Stimulated activated naive CD8-positive, alpha-beta T cell treated with anti-CD3 and anti-CD28 coated beads, Interleukin-15, Interleukin-2, amounts not matched to agents 100 U/mL and 50 U/mL, for 24 hours (primary cell): Measurements from ENCODE around the gene CUTA.

Source experiments
- ATAC-seq: fragments of 150-1000 bp; cut with Tn5 transposase; one replicate; pipeline ENCODE4 v1.10.0; 2021
- DNase-seq: peaks from one replicate; pipeline ENCODE4 v3.0.0; 2021

CUTA gene

DNA sequence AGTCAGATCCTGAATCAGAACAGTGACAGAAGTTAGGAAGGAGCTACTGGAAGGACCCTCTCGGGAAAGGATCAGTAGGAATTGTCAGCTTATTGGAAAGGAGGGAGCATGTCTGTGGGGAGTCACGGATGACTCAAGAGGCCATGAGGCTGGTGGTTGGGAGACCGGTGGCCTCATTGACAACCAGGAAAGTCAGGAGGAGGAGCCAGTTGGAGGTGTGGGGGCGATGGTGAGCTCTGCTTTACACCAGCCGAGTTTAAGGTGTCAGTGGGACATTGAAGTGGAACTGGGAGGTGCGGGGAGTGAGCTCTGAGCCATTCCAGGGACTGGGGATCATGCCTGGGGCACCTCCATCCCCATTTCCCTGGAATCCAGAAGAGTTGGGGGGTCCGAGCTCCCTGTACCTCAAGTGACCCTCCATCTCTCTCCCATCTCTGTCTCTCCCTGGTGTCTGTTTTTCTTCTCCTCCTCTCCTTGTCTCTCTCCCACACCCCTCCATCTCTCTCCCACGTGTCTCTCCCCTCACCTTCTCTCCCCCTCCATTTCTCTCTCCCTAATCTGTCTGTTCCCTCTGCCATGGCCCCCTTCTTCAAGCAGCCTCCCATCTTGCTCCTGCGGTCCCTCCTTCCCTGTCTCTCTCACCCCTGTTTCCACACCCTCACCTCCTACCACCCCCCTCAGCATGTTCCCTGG is 22.2 kb upstream of the CUTA start:
- DNase-seq (no peak), ATAC-seq (no peak)

DNA sequence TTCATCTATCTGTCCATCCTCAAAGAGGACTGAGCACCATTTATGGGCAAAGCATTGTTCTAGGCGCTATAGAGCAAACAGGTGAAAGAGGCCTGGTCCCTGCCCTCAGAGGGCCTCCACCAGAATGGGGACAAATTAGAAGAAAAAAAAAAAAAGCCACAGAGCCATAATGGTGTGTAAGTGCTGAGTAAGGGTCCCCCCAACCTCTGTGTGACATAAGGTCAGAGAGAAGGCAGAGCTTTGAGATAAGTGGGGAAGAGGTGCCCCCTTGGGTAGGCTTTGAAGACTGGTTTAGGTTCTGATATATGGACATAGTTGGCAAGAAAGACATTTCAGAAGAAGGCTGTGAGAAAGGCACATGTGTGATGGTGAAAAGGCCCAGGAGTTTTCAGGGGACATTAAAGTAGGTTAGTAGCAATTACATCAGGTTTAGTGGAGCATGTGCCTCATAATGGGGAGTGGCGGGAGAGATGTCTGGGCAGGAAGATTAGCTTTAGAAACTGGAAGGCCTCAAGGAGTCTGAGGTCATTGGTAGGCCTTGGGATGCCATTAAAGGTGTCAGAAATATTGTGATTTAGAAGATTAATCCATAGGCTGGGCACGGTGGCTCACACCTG is 21.2 kb upstream of the CUTA start:
- DNase-seq: no peak
- no peak for ATAC-seq

DNA sequence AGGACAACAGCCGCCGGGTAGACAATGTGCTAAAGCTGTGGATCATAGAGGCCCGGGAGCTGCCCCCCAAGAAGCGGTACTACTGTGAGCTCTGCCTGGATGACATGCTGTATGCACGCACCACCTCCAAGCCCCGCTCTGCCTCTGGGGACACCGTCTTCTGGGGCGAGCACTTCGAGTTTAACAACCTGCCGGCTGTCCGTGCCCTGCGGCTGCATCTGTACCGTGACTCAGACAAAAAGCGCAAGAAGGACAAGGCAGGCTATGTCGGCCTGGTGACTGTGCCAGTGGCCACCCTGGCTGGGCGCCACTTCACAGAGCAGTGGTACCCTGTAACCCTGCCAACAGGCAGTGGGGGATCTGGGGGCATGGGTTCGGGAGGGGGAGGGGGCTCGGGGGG is 19.8 kb upstream of the CUTA start:
- ATAC-seq (no peak), DNase-seq (no peak)

DNA sequence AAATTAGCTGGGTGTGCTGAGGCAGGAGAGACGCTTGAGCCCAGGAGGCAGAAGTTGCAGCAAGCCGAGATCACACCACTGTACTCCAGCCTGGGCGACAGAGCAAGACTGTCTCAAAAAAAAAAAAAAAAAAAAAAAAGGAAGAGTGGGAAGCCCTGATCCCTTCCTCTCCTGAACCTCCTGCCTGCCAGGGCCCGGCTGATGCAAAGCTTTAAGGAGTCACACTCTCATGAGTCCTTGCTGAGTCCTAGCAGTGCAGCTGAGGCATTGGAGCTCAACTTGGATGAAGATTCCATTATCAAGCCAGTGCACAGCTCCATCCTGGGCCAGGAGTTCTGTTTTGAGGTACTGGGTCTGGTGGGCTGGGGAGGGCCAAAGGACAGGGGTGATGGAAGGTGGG is 17.1 kb upstream of the CUTA start:
- no peak for DNase-seq
- no peak for ATAC-seq

DNA sequence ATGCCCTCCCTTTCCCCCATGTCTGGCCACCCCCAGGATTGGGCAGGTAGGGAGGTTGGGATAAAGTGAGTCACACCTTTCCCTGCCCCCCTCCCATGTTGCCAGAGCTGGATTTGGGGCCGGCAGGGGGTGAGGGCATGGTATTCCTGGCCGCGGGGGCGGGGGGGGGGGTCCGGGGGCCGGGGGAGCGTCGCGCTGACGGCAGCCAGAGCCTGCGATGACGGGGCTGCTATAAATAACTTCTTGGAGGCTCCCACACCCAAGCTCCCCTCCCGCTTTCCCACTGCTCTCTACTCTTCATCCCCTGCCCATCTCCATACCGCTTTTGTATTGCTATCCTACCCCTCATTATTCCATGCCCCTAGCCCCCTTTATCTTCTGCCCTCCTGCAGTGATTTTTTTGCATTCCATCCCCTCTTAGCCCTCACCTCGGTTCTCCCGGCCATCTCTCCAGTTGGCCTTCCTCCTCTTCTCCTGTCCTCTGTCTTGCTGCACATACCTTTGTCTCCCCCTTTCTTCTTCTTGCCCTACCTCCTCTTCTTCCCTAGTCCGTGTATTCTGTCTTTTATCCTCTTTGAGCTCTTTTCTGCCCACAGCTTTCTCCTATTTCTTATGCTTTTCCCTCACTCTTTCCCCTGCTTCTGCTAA is 15.8 kb upstream of the CUTA start:
- no peak for ATAC-seq
- DNase-seq: no peak

DNA sequence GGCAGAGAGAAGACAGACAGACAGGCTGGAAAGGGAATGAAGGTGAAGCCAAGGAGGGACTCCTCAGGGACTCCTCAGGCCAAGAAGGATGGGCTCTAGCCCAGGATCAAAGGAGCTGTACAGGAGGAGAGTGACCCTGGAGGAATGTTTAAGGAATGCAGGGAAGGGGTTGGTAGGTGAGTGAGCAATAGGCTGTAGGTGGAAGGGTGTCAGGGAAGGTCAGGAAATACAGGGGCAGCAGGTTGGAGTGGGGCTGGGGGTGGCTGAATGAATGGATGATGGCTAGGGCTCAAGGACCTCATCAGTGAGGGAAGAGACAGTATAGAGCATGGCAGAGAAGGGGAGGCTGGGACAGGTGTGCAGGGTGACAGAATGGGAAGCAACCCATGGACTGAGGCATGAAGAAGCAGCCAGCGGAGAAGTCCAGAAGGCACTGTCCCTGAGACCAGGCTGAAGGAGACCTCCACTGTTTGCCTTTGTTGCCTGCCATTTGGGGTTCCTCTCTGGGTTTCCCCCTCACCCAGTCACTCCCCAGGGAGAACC is 15.2 kb upstream of the CUTA start:
- no peak for DNase-seq
- ATAC-seq: no peak

DNA sequence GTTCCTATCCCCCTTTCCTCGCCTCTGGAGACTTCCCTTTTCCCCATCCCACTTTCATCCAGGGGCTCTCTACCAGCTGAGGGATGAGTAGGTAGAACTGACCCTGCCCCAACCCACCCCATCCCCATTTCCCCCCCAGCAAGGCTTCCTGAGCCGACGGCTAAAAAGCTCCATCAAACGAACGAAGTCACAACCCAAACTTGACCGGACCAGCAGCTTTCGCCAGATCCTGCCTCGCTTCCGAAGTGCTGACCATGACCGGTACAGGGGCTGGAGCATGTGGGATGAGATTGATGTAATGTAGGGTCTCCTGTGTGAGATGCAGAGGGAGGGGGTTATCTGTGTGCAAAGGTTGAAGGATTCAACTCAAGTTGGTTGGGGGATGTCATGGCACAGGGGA is 14.6 kb upstream of the CUTA start:
- ATAC-seq: no peak

DNA sequence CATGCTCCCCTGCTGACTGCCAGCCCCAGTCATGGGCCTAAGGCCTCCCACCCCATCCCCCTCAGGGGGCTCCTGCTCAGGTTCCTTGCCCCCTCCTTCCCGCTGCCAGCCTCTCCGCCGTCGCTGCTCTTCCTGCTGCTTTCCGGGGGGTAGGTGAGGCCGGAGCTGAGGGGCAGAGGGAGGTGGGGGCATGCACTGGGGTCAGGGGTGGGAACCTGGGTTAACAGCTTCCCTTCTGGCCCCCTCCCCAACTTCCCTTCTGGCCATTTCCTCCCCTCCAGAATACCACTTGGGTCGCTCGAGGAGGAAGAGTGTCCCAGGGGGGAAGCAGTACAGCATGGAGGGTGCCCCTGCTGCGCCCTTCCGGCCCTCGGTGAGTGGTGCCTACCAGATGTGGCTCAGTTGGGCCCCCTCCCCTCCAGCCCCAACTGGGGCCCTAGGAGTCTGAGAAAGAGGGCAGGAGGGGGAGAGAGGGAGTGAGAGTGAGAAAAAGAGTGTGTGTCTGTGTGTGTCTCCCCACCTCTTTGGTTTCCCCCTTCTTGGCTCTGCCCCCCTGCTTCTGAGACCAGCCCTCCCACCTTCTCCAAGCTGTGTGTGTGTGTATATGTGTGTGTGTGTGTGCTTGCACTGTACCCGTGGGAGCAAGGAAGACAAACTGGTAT is 14.1 kb upstream of the CUTA start:
- no peak for ATAC-seq
- no peak for DNase-seq

More for the DNA sequence above, 14.6 kb upstream of the CUTA start:
- no peak for DNase-seq

DNA sequence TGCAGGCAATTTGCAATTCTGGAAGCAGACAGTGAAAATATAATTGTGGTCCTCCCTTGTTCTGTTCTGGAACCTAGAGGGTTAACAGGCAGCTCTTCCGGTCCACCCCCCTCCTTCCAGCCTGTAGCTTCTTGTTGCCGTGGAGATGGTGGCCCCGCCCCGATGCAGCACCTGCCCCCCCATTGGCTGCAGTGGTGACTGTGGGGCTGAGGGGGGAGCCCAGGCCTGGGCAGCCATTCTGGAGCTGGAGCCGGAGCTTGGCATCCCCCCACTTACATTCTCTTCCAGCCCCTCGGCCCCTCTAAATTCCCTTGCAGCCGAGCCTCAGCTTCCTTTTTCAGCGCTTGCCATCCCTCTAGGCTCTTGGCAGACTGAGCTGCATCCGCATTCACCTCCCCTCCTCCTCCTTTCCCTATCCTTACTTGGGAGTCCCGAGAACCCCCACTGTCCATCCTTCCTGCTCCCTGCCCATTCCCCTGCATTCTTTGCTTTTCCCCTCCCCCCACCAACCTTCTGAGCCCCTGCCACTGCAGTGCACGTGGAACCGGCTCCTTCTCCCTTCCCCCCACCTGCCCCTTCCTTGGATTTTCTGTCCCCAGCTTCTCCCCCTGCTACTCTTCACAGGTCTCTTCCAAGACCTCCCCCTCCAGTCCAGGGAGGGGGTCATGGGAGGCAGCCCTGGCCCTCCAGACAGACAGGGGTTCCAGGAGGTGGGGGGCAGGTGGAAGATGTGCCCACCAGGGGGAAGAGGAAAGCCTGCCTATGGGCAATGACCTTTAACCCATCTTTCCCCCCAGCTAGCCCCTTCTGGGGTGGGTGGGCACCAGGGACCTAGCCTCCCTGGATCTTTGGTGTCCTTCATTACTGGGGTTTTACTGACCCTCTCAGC is 13.3 kb upstream of the CUTA start:
- DNase-seq: peak; percentile 87
- ATAC-seq: peak; percentile 72

DNA sequence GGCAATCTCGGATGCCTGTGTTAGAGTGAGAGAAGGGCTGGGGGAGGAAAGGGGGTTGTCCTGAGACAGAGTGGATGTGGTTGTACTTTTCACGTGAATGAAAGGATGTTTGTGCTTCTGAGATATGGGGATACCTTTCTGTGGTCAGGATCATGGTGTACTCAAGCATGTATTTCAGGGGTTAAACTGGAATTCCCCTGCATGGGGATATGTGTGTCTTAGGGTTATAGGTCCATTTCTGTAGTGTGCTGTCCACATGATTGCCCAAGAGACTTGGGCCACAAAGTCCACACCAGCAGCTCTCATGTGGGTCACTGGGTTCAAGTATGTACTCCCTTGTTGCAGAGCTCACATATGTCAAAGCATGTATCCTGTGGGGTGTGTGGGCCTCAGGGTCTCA is 12.4 kb upstream of the CUTA start:
- DNase-seq: no peak
- ATAC-seq: no peak

DNA sequence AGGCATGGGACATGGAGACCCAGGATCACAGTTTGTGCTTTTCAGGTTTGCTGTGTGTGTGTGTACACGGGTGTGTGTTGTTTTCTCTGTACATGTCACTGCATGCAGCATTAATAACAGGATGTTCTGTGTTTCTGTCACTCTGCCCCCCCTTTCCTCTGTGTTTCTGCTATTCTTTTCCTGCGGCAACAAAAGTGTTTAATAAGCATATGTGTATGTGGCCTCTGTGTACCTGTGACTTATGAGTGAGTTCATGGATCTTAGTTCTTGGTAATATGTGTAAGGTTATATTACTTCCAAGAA is 11.8 kb upstream of the CUTA start:
- no peak for DNase-seq
- ATAC-seq: no peak

DNA sequence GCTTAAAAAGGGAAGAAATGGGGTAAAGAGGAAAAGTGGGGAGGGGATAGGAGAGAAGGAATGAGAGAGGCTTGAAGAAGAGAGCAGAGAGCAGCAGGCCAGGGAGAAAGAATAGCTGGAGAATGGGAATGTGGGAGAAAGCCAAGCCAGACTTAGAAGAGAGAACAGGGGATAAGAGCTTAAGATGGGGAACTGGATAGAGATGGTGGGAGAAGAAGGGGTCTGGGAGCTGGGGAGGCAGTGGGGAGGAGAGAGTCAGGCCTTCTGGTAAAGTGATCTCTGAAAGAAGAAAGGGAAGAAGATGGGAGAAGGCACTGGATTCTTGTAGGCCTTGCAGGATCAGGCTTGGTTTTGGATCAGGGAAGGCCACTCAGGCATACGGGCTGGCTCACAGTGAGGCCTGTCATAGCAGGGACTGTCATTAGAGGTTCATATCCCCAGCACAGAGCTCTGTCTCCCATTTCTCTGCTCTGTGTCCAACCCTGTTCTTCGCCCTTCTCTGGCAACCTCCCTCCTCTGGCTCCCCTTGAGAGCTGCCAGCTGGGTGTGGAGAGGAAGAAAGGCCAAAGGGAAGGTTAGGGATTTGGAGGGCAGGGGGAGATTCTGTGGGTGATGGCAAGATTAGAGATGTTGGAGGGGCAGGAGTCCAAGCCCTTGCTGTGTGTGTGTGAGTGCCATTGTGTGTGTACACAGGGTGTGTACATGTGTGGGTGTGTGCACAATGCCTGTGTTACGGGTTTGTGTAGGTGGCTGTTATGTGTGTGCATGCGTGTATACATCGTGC is 11.3 kb upstream of the CUTA start:
- DNase-seq: no peak
- no peak for ATAC-seq

DNA sequence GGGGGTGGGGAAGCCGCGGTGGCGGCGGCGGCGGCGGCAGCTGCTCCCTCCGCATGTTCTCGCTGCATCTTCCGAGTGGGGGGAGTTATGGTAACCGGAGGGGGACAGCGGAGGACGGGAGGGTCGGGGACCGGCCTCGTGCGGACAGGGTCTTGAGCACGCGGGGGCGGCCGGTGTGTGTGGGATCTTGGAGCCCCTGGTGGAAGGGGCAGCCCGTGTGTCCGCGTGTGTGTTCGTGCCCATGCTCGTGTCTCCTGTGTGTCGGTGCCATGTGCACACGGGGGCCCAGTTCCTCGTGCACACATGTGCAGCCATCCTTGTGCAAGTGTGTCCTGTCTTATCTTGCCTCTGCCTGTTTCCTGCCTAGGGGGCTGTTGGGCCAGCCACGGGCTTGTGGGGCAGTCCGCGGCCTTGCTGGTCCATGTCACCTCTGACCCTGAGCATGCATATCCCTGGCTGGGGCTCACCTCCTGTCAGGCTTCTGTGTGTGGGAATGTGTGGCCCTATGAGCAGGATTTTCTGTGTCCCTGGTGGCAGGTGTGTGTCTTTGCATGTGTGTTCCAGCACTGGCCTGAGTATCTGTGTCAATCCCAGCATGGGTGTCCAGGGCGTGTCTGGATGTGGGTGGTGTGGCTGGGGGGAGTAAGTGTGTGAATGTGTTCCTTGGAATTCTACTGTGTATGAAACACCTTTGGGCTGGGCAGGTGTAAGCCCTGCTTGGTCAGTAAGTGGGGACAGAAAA is 10.5 kb upstream of the CUTA start:
- DNase-seq: peak; percentile 51
- ATAC-seq: peak; percentile 24

DNA sequence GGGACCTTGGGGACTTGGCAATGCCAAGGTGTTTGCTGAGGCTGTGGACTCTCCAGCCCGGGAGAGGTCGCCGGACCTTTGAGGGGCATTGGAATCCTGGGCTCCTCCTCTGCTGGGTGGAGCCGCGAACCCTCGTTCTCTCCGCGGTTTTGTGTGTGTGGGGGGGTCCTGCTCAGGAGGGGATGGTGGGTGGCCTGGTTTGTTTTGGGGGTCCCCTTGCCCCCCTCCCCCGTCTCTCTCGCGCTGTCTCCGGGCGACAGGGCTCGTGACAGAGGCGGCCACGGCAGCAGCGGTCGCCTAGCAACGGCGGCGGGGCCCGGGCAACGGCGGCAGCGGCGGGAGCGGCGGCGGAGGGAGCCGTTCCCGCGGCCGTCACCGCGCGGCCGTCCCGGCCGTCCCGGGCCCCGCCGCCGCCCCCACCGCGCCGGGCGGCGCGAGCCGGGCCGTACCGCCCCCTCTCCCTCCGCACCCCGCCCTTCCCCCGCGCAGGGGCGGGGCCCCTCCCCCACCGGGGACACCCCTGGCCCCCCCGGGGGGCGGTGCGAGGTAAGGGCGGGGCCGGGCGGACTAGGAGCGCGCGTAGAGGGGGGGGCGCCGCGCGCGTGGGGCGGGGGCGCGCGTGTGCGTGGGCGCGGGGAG is 9.8 kb upstream of the CUTA start:
- DNase-seq: peak; percentile 72
- no peak for ATAC-seq

DNA sequence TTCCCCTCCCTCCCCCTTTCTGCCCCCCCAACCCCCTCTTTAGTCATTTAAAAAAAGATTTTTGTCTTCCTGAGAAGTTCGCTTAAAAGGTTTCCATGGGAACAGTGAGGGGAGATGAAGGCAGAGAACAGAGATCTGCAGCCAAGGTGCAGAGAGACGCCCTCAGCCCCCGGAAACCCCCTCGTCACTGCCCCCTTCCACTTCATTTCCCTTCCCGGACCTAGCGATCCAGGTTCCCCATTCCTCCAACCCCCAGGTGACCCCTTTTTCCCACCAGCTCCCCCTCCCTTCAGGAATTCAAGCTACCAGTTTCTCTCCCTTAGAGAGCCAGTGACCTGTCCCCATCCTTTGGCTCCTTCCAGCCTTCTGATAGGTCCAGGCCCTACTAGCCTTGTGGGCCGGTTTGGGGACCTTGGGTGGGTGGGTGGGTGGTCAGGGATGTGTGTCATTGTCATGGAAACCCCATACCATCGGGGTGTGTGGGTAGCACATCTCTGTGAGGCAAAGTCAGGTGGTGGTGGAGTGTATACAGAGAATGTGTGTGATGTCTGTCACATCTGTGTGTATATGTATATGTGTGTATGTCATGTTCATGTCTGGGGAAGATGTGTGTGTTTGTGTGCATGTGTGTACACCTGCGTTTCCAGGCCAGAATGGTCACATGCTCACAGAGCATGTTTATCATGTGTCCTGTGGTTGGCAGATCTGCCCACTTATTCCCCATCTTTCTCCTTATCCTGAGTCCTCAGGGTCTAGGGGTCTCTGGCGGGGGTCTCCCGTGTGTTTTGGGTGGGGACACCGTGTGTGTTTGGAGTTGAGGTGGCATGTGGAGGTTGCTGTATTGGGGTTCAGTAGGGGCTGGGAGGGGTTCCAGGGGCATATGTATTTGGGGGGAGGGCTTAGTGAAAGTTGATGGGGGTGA is 8.9 kb upstream of the CUTA start:
- no peak for DNase-seq
- ATAC-seq: peak; percentile 16

DNA sequence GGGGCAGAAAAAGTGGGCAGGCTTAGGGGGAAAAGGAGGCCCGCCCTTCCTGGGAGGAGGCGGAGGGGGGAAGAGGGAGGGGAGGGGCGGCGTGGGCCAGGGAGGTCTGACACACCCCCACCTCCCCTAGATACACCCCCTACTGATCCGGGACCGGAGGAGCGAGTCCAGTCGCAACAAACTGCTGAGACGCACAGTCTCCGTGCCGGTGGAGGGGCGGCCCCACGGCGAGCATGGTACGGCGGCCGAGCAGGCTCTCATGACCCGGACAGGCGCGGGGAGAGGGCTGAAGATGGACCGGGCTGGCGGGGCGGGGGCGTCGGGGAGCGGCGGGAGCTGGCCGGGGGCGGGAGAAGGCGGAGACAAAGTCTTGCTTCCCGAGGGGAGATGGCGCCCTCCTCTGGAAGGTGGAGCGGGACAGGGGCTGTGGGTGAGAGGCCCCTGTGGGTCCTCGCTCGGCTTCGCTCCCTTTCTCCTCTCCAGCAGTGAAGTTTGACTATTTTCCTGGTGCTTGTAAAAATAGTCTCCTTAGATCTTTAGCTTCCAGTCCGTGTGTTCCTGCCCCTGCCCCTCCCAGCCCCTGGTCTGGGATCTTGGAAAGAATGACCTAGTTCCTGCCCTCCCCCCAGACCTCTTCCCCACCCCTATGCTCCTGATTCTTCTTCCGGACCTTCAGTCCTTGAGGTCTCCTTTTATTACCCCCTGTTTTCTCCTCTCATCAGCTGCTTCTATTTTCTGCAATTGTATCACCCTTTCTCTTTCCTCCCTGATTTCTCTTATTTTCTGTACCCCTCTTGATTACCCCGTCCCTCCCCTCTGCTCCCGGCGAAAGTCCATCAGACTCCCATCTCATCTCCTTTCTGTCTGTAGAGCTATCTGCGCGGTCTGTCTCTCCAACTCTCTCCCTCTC is 8.0 kb upstream of the CUTA start:
- ATAC-seq (peak; percentile 59), DNase-seq (peak; percentile 92)

DNA sequence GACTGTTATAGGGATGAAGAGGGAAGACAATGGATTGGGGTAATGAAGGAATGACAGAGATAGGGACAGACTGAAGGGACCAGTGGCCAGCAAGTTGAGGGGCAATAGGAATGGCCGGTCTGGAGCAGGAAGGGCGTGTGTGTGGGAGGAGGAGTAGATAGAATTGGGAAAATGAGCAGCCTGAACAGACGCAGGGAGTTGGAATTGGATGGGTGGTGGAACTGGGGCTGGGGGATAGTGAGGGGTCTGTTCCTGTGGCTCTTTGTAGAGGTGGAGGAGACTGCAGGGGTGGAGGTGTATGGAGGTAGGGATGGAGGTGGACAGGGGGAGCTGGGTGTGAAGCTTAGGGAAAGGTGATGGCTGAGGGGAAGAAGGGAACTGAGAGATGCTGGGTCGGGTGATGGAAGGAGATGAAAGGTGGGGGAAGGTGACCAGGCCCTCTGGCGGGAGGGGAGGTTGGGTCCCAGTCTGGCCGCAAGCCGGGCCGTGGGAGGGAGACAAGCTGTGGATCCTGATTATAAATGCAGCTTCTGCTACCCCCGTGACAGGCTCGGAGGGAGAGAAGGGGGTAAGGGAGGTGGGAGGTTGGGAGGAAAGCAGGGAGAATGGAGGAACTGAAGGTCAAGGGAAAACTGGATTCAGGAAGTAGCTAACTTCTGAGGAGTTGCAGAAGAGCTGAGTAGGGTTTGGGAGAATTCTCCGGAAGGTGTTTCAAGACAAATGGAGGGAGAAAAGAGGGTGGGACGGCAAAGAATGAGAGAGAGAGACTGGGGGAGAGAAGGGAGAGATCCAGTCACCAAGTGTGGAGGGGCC is 7.2 kb upstream of the CUTA start:
- DNase-seq: no peak
- ATAC-seq: no peak
